IMR-90 (cell line): ENCODE measurements around the gene GPC5. TPM values are rescaled to one million over a fixed set of nuclear protein-coding genes. Genes with fewer than 3 reads are reported as not detected.

Experiments used
- ATAC-seq: fragments of 200-7000 bp; cut with Tn5 transposase; 2 replicates; pipeline ENCODE4 v1.9.1; 2020; ENCODE audit warnings: low read depth, mild to moderate bottlenecking, moderate library complexity
- BruUV-seq: library from RNA; stranded (reverse); fragments of 400-500 nt; replicated peaks from 2 replicates; lab custom pipeline; 2021; lab: Mats Ljungman, UMichigan
- CTCF ChIA-PET: fragments of 300-600 bp; formaldehyde crosslinking; extraction: SDS; loops from one replicate; lab custom pipeline; 2021; ENCODE audit warnings: antibody characterized with exemption; lab: Yijun Ruan, JAX
- POLR2A ChIA-PET: fragments of 300-600 bp; sonication (Branson Sonifier 250); formaldehyde crosslinking; loops from one replicate; lab custom pipeline; 2022; ENCODE audit warnings: antibody characterized with exemption; ENCODE audit not compliant: unreplicated experiment; lab: Charles Lee
- DNase-seq: peaks from one replicate; pipeline ENCODE4 v3.0.0; 2013
- H2AFZ ChIP-seq: replicated peaks from 2 replicates; pipeline ENCODE3; 2013; ENCODE audit warnings: low read length, mild to moderate bottlenecking; ENCODE audit not compliant: poor library complexity
- H2AK5ac ChIP-seq: 2 replicates; pipeline ENCODE4 v1.6.1; 2013; ENCODE audit warnings: low read depth, low read length, inconsistent platforms
- H2AK9ac ChIP-seq: replicated peaks from 2 replicates; pipeline ENCODE3; 2013; ENCODE audit warnings: mild to moderate bottlenecking, low read depth, low read length, moderate library complexity; ENCODE audit not compliant: poor library complexity
- H2BK120ac ChIP-seq: 2 replicates; pipeline ENCODE4 v1.6.1; 2013; ENCODE audit warnings: low read depth, low read length, inconsistent platforms
- H2BK15ac ChIP-seq: 3 replicates; pipeline ENCODE4 v1.6.1; 2013; ENCODE audit warnings: low read depth, low read length, inconsistent platforms
- H2BK20ac ChIP-seq: 2 replicates; pipeline ENCODE4 v1.6.1; 2013; ENCODE audit warnings: low read depth, mild to moderate bottlenecking, inconsistent platforms, low read length, moderate library complexity
- H2BK5ac ChIP-seq: 2 replicates; pipeline ENCODE4 v1.6.1; 2013; ENCODE audit warnings: mild to moderate bottlenecking, low read depth, low read length, inconsistent platforms; ENCODE audit not compliant: poor library complexity, severe bottlenecking
- H3K14ac ChIP-seq: replicated peaks from 2 replicates; pipeline ENCODE4 v1.6.1; 2013; ENCODE audit warnings: low read depth, low read length, inconsistent platforms
- H3K18ac ChIP-seq: 2 replicates; pipeline ENCODE4 v1.6.1; 2013; ENCODE audit warnings: low read depth, low read length, control low read depth
- H3K23ac ChIP-seq: 2 replicates; pipeline ENCODE4 v1.6.1; 2013; ENCODE audit warnings: low read depth, low read length, inconsistent platforms
- H3K27ac ChIP-seq: 2 replicates; pipeline ENCODE4 v1.5.1; 2013; ENCODE audit warnings: mild to moderate bottlenecking, control low read depth, low read length; ENCODE audit not compliant: insufficient read depth
- H3K27me3 ChIP-seq: 2 replicates; pipeline ENCODE4 v1.6.1; 2013; ENCODE audit warnings: low read length; ENCODE audit not compliant: control insufficient read depth, insufficient read depth
- H3K36me3 ChIP-seq: 2 replicates; pipeline ENCODE4 v1.6.1; 2013; ENCODE audit warnings: low read length, mixed read lengths; ENCODE audit not compliant: control insufficient read depth, insufficient read depth
- H3K4ac ChIP-seq: 2 replicates; pipeline ENCODE4 v1.6.1; 2013; ENCODE audit warnings: low read depth, low read length, inconsistent platforms
- H3K4me1 ChIP-seq: 2 replicates; pipeline ENCODE4 v1.6.1; 2013; ENCODE audit warnings: low read length, mixed read lengths; ENCODE audit not compliant: control insufficient read depth, insufficient read depth
- H3K4me2 ChIP-seq: 2 replicates; pipeline ENCODE4 v1.6.1; 2013; ENCODE audit warnings: low read depth, mild to moderate bottlenecking, control low read depth, low read length, moderate library complexity
- H3K4me3 ChIP-seq: 2 replicates; pipeline ENCODE4 v1.5.1; 2013; ENCODE audit warnings: low read depth, mild to moderate bottlenecking, control low read depth, low read length, moderate library complexity; ENCODE audit not compliant: insufficient read depth
- H3K56ac ChIP-seq: 2 replicates; pipeline ENCODE4 v1.6.1; 2013; ENCODE audit warnings: low read length, inconsistent platforms; ENCODE audit not compliant: insufficient read depth; ENCODE audit errors: extremely low read depth
- H3K79me1 ChIP-seq, 2 experiments: 2 replicates each; pipeline ENCODE4 v1.6.1; 2013; ENCODE audit warnings: low read length in 2 of 2, inconsistent platforms in 1 of 2, low read depth in 1 of 2
- H3K9ac ChIP-seq: 2 replicates; pipeline ENCODE4 v1.6.1; 2013; ENCODE audit warnings: low read depth, low read length, control low read depth
- H3K9me1 ChIP-seq: 2 replicates; pipeline ENCODE4 v1.6.1; 2013; ENCODE audit warnings: low read length, inconsistent platforms; ENCODE audit not compliant: insufficient read depth
- H3K9me3 ChIP-seq: 2 replicates; pipeline ENCODE4 v1.6.1; 2013; ENCODE audit warnings: low read length; ENCODE audit not compliant: control insufficient read depth, insufficient read depth
- H4K20me1 ChIP-seq: 2 replicates; pipeline ENCODE4 v1.6.1; 2013; ENCODE audit warnings: low read length, inconsistent platforms; ENCODE audit not compliant: insufficient read depth
- H4K5ac ChIP-seq: 2 replicates; pipeline ENCODE4 v1.6.1; 2013; ENCODE audit warnings: mild to moderate bottlenecking, low read depth, low read length, control low read depth
- H4K8ac ChIP-seq, 2 experiments: 2 replicates each; pipeline ENCODE4 v1.6.1; 2013; ENCODE audit warnings: low read depth in 2 of 2, low read length in 2 of 2, control low read depth in 1 of 2, inconsistent platforms in 1 of 2
- H4K91ac ChIP-seq: 2 replicates; pipeline ENCODE4 v1.6.1; 2013; ENCODE audit warnings: low read depth, low read length, inconsistent platforms; ENCODE audit not compliant: insufficient read depth
- MAZ ChIP-seq: IDR thresholded peaks from 2 replicates; pipeline ENCODE4 v1.6.1; 2012; ENCODE audit warnings: low read depth, mild to moderate bottlenecking, low read length, improper control_type of control experiment, moderate library complexity, borderline replicate concordance
- SMC3 ChIP-seq: fragments of 150-350 bp; IDR thresholded peaks from 2 replicates; pipeline ENCODE4 v1.6.1; 2016; ENCODE audit warnings: low read depth, mild to moderate bottlenecking, antibody characterized with exemption, low read length, moderate library complexity
- USF2 ChIP-seq: fragments of 150-350 bp; IDR thresholded peaks from 2 replicates; pipeline ENCODE4 v1.6.1; 2017; ENCODE audit warnings: mild to moderate bottlenecking, antibody characterized with exemption, low read length, low read depth
- WGBS, 2 experiments: methylation state at CpG; one replicate each; pipeline versions ENCODE4 v1.1.5 to v1.1.7; 2013; ENCODE audit warnings: missing lambda C conversion rate in 2 of 2; ENCODE audit not compliant: insufficient read length in 1 of 2; ENCODE audit errors: extremely low coverage in 2 of 2; 5-methylcytosine and 5-hydroxymethylcytosine counted together
- dilution Hi-C: fragments of 300-500 bp; cut with HindIII; formaldehyde crosslinking; loops from one replicate; pipeline ENCODE4 v1.14.3; 2018; ENCODE audit warnings: low sequenced_read_pairs; ENCODE audit not compliant: unreplicated experiment
- in situ Hi-C: fragments of 300-500 bp; cut with MboI; formaldehyde crosslinking; loops from 3 replicates; pipeline ENCODE4 v1.14.3; 2019; ENCODE audit warnings: low sequenced_read_pairs, inconsistent platforms, mixed read lengths
- intact Hi-C: fragments of 100-400 bp; cut with micrococcal nuclease; formaldehyde crosslinking; loops from 2 replicates; pipeline ENCODE4 v1.10.0; 2022
- polyA plus RNA-seq, 3 experiments: library from polyadenylated mRNA; depleted of rRNA; stranded (reverse); fragments of >200 nt; gene quantifications; 2 replicates each; pipeline ENCODE4 v1.2.3, GENCODE V29; 2012; ENCODE audit warnings: low replicate concordance in 1 of 3
- total RNA-seq: library from RNA; depleted of rRNA; stranded (reverse); fragments of >200 nt; gene quantifications from 2 replicates; pipeline ENCODE4 v1.2.3, GENCODE V29; 2012

The GPC5 gene
- total and polyA plus RNA-seq, 2 of the 4 experiments (the other 2 are of a cell fraction) = 0.94 to 1.8 TPM

GRCh38 chr13:91574766-91575165 is 176.3 kb downstream of the GPC5 start:
- H3K4me1 ChIP-seq = no peaks in the 10 kb centered on the region
- intact Hi-C loops (no loop called here), in situ Hi-C loops (no loop called here), dilution Hi-C loops (no loop called here)
- H4K5ac ChIP-seq = no peak overlapping the region
- H2BK20ac ChIP-seq = no peak overlapping the region
- H2BK5ac ChIP-seq = no peak overlapping the region
- no peak overlapping the region for H2BK120ac ChIP-seq
- no peaks in the 10 kb centered on the region for H4K20me1 ChIP-seq
- H3K4me3 ChIP-seq = no peak overlapping the region
- no TSS peak for BruUV-seq
- TF ChIP-seq MAZ (no peak), USF2 (no peak), SMC3 (no peak)
- whole genome bisulfite sequencing, 2 experiments = no CpG with 5 or more reads among the region's 1 CpG
- H3K79me1 ChIP-seq = no peaks in the 10 kb centered on the region
- peaks cover 5% of the 10 kb centered on the region for H3K9me3 ChIP-seq
- no peak overlapping the region for H2AK5ac ChIP-seq
- H3K4me2 ChIP-seq = no peak overlapping the region
- no peak overlapping the region for H2AFZ ChIP-seq
- POLR2A ChIA-PET = no interaction called here
- H3K4ac ChIP-seq = no peak overlapping the region
- H2AK9ac ChIP-seq = no peak overlapping the region
- H3K27me3 ChIP-seq = no peaks in the 10 kb centered on the region
- no peak overlapping the region for H4K8ac ChIP-seq
- DNase-seq = peak; percentile 33
- no peak overlapping the region for H3K23ac ChIP-seq
- no peak overlapping the region for H3K56ac ChIP-seq
- H3K9me1 ChIP-seq = no peaks in the 10 kb centered on the region
- H3K36me3 ChIP-seq = no peaks in the 10 kb centered on the region
- no peak overlapping the region for H3K27ac ChIP-seq
- no peak overlapping the region for H3K18ac ChIP-seq
- H4K91ac ChIP-seq = no peak overlapping the region
- no peak for ATAC-seq
- no peak overlapping the region for H3K9ac ChIP-seq
- no peak overlapping the region for H3K14ac ChIP-seq
- CTCF ChIA-PET = no interaction called here
- no peak overlapping the region for H2BK15ac ChIP-seq
